Chondrocyte (in vitro differentiated cells): ENCODE data around the gene FLNC. TPM values are rescaled to one million over a fixed set of nuclear protein-coding genes. Genes with fewer than 3 reads are reported as not detected.

Source experiments
- DNase-seq: peaks from one replicate; pipeline ENCODE4 v3.0.0; 2021; ENCODE audit warnings: mixed read lengths, low spot score
- H3K27ac Mint-ChIP-seq: one replicate; pipeline ENCODE4 v1.8.0; 2021; ENCODE audit warnings: mild to moderate bottlenecking, moderate library complexity, mixed read lengths; ENCODE audit not compliant: unreplicated experiment
- H3K27me3 Mint-ChIP-seq: 2 replicates; pipeline ENCODE4 v1.8.0; 2021; ENCODE audit warnings: low read depth, mixed read lengths
- H3K36me3 Mint-ChIP-seq: 2 replicates; pipeline ENCODE4 v1.8.0; 2021; ENCODE audit warnings: low read depth, mixed read lengths
- H3K4me1 Mint-ChIP-seq: 2 replicates; pipeline ENCODE4 v1.8.0; 2021; ENCODE audit warnings: low read depth, mild to moderate bottlenecking, mixed read lengths
- H3K4me3 Mint-ChIP-seq: one replicate; pipeline ENCODE4 v1.8.0; 2021; ENCODE audit warnings: mild to moderate bottlenecking, moderate library complexity, mixed read lengths; ENCODE audit not compliant: unreplicated experiment
- H3K9me3 Mint-ChIP-seq: 2 replicates; pipeline ENCODE4 v1.8.0; 2021; ENCODE audit warnings: low read depth, mixed read lengths
- CTCF ChIP-seq: fragments of 200-600 bp; sonication (generic); IDR thresholded peaks from 2 replicates; pipeline ENCODE4 v1.5.0; 2021; ENCODE audit warnings: antibody characterized with exemption, mild to moderate bottlenecking, moderate library complexity
- total RNA-seq: library from RNA; stranded (reverse); gene quantifications from 3 replicates; pipeline ENCODE4 v1.2.1, GENCODE V29; 2021

Gene FLNC
- total RNA-seq, 1 donor from 2014 or later = 118 TPM

GRCh38 chr7:128841921-128842673, 11.9 kb downstream of the FLNC start:
- no peaks in the 10 kb centered on the region for H3K4me1 Mint-ChIP-seq
- DNase-seq = peak; percentile 83
- H3K9me3 Mint-ChIP-seq = no peaks in the 10 kb centered on the region
- H3K36me3 Mint-ChIP-seq = peaks cover 43% of the 10 kb centered on the region
- no peak overlapping the region for H3K27ac Mint-ChIP-seq
- no peaks in the 10 kb centered on the region for H3K27me3 Mint-ChIP-seq
- H3K4me3 Mint-ChIP-seq = no peak overlapping the region
- peak; percentile 87 for TF ChIP-seq CTCF

GRCh38 chr7:128842674-128843641, 12.8 kb downstream of the FLNC start:
- Mint-ChIP-seq H3K9me3 (no peaks in the 10 kb centered on the region), H3K4me3 (no peak overlapping the region), H3K27ac (no peak overlapping the region), H3K27me3 (no peaks in the 10 kb centered on the region), H3K36me3 (peaks cover 41% of the 10 kb centered on the region), H3K4me1 (no peaks in the 10 kb centered on the region)
- DNase-seq = peak; percentile 82
- no peak for TF ChIP-seq CTCF

GRCh38 chr7:128843938-128844621, 13.9 kb downstream of the FLNC start:
- Mint-ChIP-seq H3K9me3 (no peaks in the 10 kb centered on the region), H3K36me3 (peaks cover 41% of the 10 kb centered on the region), H3K4me3 (no peak overlapping the region), H3K27me3 (no peaks in the 10 kb centered on the region), H3K4me1 (no peaks in the 10 kb centered on the region), H3K27ac (no peak overlapping the region)
- no peak for DNase-seq
- no peak for TF ChIP-seq CTCF

GRCh38 chr7:128844777-128845311, 14.6 kb downstream of the FLNC start:
- Mint-ChIP-seq H3K27ac (no peak overlapping the region), H3K9me3 (no peaks in the 10 kb centered on the region), H3K4me1 (no peaks in the 10 kb centered on the region), H3K4me3 (no peak overlapping the region), H3K27me3 (no peaks in the 10 kb centered on the region), H3K36me3 (peaks cover 41% of the 10 kb centered on the region)
- no peak for TF ChIP-seq CTCF
- no peak for DNase-seq
